Nephron progenitor cell (in vitro differentiated cells): Measurements from ENCODE around the gene GORASP1.

Experiments used
- DNase-seq: peaks from one replicate; pipeline ENCODE4 v3.0.0; 2021
- H3K27ac Mint-ChIP-seq: 2 replicates; pipeline ENCODE4 v1.8.0; 2021; ENCODE audit warnings: mild to moderate bottlenecking, moderate library complexity, mixed read lengths
- H3K27me3 Mint-ChIP-seq: 2 replicates; pipeline ENCODE4 v1.8.0; 2021; ENCODE audit warnings: mild to moderate bottlenecking, low read depth, mixed read lengths; ENCODE audit not compliant: poor library complexity
- H3K36me3 Mint-ChIP-seq: 2 replicates; pipeline ENCODE4 v1.8.0; 2021; ENCODE audit warnings: low read depth, mixed read lengths
- H3K4me1 Mint-ChIP-seq: 2 replicates; pipeline ENCODE4 v1.8.0; 2021; ENCODE audit warnings: mixed read lengths
- H3K4me3 Mint-ChIP-seq: 2 replicates; pipeline ENCODE4 v1.8.0; 2021; ENCODE audit warnings: mild to moderate bottlenecking, moderate library complexity, mixed read lengths
- H3K9me3 Mint-ChIP-seq: 2 replicates; pipeline ENCODE4 v1.8.0; 2021; ENCODE audit warnings: mild to moderate bottlenecking, moderate library complexity, mixed read lengths
- TF ChIP-seq, protein P1 (sequence below): fragments of 200-600 bp; sonication (generic); IDR thresholded peaks from 2 replicates; pipeline ENCODE4 v1.5.0; 2021; ENCODE audit warnings: antibody characterized with exemption

GORASP1 gene

DNA sequence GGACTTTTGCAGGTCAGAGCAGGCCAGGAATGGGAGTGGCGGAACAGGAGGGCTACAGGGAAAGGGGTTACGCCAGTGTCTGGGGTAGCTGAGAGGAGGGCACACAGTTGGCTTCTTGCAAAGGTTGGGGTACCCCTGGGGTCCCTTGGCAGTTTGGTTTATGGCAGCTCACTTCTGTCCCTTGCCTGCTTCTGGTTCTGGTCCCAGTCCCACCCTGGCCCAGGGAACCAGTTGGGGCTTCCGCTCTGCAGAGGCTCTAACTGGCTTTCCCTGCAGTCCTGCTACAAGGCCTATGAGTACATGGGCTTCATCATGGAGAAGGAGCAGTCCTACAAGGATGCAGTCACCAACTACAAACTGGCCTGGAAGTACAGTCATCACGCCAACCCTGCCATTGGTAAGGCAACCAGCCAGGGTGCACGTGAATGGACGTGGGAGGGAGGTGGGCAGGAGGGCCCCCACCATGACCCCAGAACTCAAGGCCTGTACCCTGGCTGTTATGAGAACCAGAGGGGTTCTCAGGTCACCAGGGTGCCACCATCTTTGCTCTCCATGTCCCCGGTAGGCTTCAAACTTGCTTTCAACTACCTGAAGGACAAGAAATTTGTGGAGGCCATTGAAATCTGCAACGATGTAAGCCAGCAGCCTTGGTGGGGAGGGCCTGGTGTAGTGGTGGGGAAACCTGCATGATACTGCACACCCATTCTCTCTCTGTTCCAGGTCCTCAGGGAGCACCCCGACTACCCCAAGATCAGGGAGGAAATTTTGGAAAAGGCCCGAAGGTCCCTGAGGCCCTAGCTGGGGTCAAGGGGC lies 30.8 kb upstream of the GORASP1 start:
- Mint-ChIP-seq H3K4me1 (peaks cover 5% of the 10 kb centered on the region), H3K27me3 (peaks cover 3% of the 10 kb centered on the region), H3K27ac (peak overlapping the region; percentile 75), H3K4me3 (no peak overlapping the region), H3K9me3 (no peaks in the 10 kb centered on the region), H3K36me3 (peaks cover 18% of the 10 kb centered on the region)
- no peak for DNase-seq
- TF ChIP-seq, protein P1, sequence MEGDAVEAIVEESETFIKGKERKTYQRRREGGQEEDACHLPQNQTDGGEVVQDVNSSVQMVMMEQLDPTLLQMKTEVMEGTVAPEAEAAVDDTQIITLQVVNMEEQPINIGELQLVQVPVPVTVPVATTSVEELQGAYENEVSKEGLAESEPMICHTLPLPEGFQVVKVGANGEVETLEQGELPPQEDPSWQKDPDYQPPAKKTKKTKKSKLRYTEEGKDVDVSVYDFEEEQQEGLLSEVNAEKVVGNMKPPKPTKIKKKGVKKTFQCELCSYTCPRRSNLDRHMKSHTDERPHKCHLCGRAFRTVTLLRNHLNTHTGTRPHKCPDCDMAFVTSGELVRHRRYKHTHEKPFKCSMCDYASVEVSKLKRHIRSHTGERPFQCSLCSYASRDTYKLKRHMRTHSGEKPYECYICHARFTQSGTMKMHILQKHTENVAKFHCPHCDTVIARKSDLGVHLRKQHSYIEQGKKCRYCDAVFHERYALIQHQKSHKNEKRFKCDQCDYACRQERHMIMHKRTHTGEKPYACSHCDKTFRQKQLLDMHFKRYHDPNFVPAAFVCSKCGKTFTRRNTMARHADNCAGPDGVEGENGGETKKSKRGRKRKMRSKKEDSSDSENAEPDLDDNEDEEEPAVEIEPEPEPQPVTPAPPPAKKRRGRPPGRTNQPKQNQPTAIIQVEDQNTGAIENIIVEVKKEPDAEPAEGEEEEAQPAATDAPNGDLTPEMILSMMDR: no peak

DNA sequence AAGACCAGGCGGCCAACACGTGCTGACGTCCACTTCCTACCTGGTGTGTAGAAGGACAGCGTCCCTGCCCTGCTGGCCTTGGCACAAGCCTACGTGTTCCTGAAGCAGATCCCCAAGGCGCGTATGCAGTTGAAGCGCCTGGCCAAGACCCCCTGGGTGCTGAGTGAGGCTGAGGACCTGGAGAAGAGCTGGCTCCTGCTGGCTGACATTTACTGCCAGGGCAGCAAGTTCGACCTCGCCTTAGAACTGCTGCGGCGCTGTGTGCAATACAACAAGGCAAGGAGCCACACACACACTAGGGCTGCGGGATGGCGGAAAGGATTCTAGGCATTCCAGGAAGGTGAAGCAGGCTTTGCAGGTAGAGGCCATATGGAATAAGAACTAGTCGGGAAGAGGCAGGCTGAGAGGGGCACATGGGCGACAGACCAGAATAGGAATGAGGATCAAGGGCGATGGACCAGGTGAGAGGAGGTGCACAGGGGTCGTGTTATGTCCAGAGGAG lies 30.1 kb upstream of the GORASP1 start:
- peak overlapping the region; percentile 37 for H3K27ac Mint-ChIP-seq
- peaks cover 2% of the 10 kb centered on the region for H3K4me1 Mint-ChIP-seq
- no peaks in the 10 kb centered on the region for H3K9me3 Mint-ChIP-seq
- DNase-seq: no peak
- H3K4me3 Mint-ChIP-seq: no peak overlapping the region
- H3K27me3 Mint-ChIP-seq: peaks cover 3% of the 10 kb centered on the region
- H3K36me3 Mint-ChIP-seq: peaks cover 13% of the 10 kb centered on the region
- TF ChIP-seq, protein P1: no peak

DNA sequence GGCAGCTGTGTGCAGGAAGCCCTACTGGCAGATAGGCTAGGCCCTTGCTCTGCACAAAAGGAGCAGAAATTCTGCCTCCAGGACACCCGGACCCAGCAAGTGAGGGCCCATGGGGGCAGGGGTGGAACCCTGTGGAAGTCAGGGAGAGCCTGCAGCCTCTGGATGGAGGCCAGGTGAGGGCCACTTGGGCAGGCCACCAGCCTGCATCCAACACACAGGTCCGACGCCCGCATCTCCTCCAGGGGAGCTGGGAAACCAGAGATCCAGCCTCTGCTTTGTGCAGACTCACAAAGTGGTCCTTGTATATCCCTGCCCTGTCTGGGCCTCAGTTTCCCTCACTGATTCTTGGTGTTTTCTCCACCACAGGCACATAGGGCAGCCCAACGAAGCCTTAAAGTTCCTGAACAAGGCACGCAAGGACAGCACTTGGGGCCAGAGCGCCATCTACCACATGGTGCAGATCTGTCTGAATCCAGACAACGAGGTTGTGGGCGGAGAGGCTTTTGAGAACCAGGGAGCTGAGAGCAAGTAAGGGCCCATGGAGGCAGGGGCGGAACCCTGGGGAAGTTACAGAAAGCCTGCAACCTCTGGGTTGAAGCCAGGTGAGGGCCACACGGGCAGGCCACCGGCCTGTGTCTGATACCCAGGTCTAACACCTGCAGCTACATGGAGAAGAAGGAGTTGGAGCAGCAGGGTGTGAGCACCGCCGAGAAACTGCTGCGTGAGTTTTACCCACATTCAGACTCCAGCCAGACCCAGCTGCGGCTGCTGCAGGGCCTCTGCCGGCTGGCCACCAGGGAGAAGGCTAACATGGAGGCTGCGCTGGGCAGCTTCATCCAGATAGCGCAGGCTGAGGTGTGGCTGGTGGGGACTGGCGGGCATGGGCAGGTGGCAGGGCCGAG lies 29.4 kb upstream of the GORASP1 start:
- peaks cover 13% of the 10 kb centered on the region for H3K36me3 Mint-ChIP-seq
- no peaks in the 10 kb centered on the region for H3K4me1 Mint-ChIP-seq
- peak overlapping the region; percentile 84 for H3K27ac Mint-ChIP-seq
- no peaks in the 10 kb centered on the region for H3K9me3 Mint-ChIP-seq
- TF ChIP-seq, protein P1: no peak
- H3K4me3 Mint-ChIP-seq: no peak overlapping the region
- no peak for DNase-seq
- H3K27me3 Mint-ChIP-seq: peaks cover 3% of the 10 kb centered on the region

DNA sequence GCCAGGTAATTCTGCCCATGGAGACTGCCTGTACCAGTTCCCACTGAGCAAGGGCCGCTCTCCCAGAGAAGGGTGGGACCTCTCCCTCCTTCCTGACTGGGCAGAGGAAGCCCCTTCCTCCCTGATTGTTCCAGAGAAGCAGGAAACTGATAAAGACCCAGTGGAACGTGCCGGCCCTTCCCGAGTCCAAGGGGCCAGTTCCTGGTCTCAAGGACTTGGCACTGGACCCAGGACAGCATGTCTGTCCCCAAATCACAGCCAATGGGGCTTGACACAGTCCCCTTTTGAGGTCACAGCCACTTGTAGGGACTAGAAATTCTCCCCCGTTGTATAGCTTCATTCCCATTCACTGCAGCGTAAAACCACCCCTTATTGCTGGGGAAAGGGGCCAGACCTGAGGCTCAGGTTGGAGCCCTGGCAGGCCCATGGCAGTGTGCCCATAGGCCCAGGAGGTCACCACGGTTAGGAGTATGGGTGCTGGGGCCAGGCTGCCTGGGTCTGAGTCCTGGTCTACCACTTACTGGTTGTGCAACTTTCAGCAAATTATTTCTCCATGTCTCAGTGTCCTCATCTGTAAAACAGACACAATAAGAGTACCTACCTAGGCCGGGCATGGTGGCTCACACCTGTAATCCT lies 27.9 kb upstream of the GORASP1 start:
- DNase-seq: no peak
- peaks cover 10% of the 10 kb centered on the region for H3K4me1 Mint-ChIP-seq
- no peaks in the 10 kb centered on the region for H3K9me3 Mint-ChIP-seq
- TF ChIP-seq, protein P1: no peak
- no peak overlapping the region for H3K4me3 Mint-ChIP-seq
- H3K27ac Mint-ChIP-seq: no peak overlapping the region
- H3K27me3 Mint-ChIP-seq: peaks cover 3% of the 10 kb centered on the region
- peaks cover 10% of the 10 kb centered on the region for H3K36me3 Mint-ChIP-seq

DNA sequence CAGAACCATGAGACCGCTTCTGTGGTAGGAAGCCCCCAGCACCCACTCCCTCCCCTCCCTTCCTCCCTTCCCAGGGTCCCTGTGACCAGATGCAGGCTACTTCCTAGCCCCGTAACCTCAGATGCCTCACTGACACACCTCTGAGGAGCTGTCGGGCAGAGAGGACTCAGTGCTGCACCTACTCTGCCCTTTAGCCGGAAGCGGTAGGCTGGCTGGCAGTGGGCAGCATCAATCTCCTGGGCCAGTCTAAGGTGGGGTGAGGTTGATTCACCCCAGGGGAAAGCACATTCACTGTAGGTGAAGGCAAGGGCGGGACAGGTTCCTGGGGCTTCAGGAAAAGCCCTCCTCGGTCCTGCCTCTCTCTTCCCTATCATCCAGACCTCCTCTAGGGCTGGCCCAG lies 26.9 kb upstream of the GORASP1 start:
- Mint-ChIP-seq H3K27ac (no peak overlapping the region), H3K36me3 (peaks cover 16% of the 10 kb centered on the region), H3K4me3 (no peak overlapping the region), H3K9me3 (no peaks in the 10 kb centered on the region), H3K4me1 (peaks cover 19% of the 10 kb centered on the region), H3K27me3 (peaks cover 3% of the 10 kb centered on the region)
- TF ChIP-seq, protein P1: no peak
- DNase-seq: no peak
